Fibroblast of peridontal ligament (primary cell): Measurements from ENCODE around the gene GPI.
A peak's percentile ranks its signal among the peaks of the same experiment; 100 is the strongest.
"Not testable (repeated sequence)": the region's sequence is repeated elsewhere in the genome, so short reads cannot be mapped to it uniquely, and the experiment has no call there.

Experiments
- DNase-seq: peaks from one replicate; pipeline ENCODE4 v3.0.0-alpha.2; 2010; ENCODE audit errors: extremely low read depth

Gene GPI

GRCh38 chr19:34368338-34368737 lies 3.3 kb downstream of the GPI start:
- DNase-seq, result no peak

GRCh38 chr19:34369166-34369565 lies 4.2 kb downstream of the GPI start:
- not testable (repeated sequence) for DNase-seq

DNA sequence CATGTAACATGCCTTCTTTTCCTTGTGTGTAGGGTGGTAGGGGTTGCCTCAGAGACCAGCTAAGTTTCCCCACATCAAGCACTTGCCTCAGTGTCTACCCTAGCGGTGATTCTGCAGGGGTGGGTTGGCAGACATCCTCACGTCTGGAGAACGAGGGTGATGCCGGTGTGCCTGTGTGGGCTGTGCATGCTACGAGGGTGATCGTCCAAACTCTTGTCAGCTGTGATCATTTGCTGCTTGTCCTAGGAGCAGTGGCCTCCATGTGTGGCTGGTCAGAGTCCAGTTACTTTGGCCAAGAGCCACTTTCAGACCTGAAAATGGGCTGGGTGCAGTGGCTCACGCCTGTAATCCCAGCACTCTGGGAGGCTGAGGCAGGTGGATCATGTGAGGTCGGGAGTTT lies 5.1 kb downstream of the GPI start:
- DNase-seq, result no peak

DNA sequence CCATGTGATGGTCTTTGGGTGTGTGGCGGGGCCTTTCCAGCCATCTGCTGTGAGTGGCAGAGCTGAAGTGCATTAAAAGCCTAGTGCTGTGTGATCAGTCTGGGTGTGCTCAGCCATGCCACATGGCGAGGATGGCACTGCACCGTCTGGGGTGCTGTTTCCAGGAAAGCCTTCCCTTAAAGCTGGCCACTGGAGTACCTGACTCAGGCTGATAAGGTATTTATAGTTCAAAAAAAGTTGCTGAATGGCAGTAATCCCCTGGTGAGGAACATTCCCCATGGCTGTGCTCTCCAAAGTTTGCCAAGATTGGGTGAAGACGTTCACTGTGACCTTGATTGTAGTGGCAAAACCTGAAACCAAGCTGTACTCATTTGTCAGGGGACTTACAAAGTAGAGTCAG lies 6.0 kb downstream of the GPI start:
- no peak for DNase-seq

DNA sequence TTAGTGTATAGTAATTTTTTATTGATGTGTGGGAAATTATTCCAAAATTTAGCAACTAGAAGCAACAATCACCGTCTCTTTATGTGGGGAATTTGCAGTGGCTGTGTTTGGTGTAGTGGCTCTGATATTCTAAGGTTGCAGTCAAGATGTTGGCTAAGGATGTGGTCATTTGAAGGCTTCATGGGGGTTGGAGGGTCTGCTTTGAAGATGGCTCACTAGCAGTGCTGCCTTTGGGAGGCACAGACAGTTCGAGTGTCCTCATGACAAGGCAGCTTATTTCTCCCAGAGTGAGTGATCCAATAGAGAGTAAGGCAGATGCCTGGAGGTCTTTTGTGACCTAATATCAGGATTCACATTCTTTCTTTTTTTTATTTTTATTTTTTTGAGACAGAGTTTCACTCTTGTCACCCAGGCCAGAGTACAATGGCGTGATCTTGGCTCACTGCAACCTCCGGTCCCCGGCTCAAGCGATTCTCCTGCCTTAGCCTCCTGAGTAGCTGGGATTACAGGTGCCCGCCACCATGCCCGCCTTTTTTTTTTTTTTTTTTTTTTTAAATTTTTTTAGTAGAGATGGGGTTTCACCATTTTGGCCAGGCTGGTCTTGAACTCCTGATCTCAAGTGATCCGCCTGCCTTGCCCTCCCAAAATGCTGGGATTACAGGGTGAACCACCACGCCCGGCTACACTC lies 8.7 kb downstream of the GPI start:
- no peak for DNase-seq

GRCh38 chr19:34375598-34375997 lies 10.6 kb downstream of the GPI start:
- DNase-seq, result no peak

DNA sequence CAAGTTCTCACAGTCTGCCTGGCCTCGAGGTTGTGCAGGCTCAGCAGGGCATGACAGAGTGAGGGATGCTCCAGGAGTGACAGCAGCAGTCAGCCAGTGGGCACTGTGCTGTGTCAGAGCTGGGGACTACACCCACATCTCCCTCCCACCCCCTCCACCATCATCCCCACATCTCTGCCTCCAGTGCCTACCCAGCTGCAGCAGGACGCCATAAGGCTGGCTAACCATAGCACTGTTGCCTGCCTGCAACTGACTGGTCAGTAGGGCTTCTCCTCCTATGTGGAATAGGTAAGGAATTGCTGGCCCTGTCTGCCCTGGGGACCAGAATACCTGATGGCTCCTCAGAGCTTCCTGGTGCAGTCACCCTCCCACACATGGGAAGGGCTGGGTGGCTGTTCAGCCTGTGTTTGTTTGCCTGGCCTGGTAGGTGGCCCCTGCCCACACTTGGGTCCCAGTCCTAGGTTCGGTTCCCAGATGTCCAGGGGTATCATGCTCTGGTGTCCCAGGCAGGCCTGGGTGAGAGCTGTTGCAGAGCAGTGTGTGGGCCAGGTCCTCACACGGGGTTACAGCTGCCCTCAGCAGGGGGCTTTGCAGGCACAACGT lies 15.7 kb downstream of the GPI start:
- DNase-seq, result no peak

GRCh38 chr19:34381399-34382251 lies 16.6 kb downstream of the GPI start:
- no peak for DNase-seq

GRCh38 chr19:34382471-34382870 lies 17.5 kb downstream of the GPI start:
- no peak for DNase-seq

DNA sequence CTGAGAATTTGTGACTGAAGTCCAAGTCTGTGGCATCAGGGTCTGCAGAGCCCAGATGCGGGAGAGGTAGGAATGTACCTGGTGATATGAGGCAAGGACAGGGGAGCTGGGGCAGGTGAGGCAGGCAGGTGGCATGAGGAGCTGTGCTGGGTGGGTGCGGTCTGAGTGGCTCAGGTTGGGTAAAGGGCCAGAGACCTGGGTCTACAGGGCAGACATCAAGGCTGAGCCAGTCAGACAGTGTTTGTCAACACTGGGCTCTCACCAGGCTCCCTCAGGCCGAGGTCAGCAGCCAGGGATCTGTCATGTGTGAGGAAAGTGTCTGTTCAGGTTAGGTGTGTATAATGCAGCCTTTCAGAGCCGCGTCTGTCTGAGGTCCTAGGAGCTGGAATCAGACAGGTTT lies 18.6 kb downstream of the GPI start:
- no peak for DNase-seq

- DNase-seq, result no peak
Measured at GRCh38 chr19:34386645-34387445, 21.8 kb downstream of the GPI start.

- DNase-seq, result no peak
Measured at GRCh38 chr19:34387446-34387810, 22.4 kb downstream of the GPI start.

DNA sequence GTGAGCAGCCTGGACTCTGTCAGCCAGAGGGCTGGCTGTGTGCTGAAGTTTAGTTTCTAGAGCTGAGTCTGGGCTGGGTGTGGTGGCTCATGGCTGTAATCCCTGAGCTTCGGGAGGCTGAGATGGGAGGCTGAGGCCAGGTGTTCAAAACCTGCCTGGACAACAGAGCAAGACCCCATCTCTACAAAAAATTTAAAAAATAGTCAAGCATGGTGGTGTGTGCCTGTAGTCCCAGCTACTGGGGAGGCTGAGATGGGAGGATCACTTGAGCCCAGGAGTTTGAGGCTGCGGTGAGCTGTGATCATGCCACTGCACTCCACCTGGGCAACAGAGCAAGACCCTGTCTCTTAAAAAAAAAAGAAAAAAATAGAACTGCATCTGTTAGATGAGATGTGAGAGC lies 23.7 kb downstream of the GPI start:
- not testable (repeated sequence) for DNase-seq

DNA sequence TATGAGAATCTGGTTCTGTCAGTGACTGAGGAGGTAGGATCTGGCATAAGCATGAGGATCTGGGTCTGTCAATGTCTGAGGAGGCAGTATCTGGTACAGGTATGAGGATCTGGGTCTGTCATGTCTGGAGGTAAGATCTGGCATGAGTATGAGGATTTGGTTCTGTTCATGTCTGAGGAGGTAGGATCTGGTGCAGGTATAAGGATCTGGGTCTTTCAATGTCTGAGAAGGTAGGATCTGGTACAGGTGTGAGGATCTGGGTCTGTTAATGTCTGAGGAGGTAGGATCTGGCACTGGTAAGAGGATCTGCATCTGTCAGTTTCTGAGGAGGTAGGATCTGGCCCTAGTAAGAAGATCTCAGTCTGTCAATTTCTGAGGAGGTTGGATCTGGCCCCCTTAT lies 26.8 kb downstream of the GPI start:
- DNase-seq, result peak; percentile 5

DNA sequence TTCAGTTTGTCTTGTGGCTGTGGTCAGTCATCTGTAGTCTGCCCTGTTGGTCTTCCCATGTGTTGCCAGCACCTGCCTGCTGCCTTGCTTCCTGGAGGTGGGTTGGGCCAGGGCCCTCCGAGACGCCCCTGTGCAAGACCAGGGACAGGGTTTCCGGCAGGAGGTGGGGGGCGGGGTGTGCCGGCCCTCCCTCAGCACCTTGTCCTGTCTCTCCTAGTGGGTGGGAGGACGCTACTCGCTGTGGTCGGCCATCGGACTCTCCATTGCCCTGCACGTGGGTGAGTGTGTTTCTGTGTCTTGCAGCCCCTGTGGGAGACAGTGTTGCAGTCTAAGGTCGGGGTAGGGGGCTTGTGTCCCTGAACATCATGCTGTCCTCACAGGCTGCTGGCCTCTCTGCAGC lies 28.0 kb downstream of the GPI start:
- DNase-seq, result no peak

GRCh38 chr19:34393629-34394028 lies 28.6 kb downstream of the GPI start:
- no peak for DNase-seq

DNA sequence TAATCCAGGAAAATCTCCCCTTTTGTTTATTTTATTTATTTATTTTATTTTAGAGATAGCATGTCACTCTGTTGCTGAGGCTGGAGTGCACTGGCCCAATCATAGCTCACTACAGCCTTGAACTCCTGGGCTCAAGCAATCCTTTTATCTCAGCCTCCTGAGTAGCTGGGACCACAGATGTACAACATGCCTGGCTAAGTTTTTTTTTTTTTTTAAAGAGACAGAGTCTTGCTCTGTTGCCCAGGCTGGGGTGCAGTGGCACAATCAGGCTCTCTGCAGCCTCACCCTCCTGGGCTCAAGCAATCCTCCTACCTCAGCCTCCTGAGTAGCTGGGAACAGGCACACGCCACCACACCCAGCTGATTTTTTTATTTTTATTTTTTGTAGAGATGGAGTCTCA lies 32.9 kb downstream of the GPI start:
- no peak for DNase-seq

DNA sequence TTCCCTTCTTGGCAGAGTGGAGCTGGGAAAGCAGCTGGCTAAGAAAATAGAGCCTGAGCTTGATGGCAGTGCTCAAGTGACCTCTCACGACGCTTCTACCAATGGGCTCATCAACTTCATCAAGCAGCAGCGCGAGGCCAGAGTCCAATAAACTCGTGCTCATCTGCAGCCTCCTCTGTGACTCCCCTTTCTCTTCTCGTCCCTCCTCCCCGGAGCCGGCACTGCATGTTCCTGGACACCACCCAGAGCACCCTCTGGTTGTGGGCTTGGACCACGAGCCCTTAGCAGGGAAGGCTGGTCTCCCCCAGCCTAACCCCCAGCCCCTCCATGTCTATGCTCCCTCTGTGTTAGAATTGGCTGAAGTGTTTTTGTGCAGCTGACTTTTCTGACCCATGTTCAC lies 34.9 kb downstream of the GPI start:
- DNase-seq, result no peak

DNA sequence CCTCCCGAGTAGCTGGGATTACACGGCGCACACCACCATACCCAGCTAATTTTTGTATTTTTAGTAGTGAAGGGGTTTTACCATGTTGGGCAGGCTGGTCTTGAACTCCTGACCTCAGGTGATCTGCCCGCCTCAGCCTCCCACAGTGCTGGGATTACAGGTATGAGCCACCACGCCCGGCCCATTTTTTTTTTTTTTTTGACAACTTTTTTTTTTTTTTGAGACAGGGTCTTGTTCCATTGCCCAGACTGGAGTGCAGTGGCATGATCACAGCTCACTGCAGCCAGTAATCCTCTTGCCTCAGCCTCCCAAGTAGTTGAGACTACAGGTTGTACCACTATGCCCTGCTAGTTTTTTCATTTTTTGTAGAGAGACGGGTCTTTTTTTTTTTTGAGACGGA lies 35.8 kb downstream of the GPI start:
- DNase-seq, result not testable (repeated sequence)

DNA sequence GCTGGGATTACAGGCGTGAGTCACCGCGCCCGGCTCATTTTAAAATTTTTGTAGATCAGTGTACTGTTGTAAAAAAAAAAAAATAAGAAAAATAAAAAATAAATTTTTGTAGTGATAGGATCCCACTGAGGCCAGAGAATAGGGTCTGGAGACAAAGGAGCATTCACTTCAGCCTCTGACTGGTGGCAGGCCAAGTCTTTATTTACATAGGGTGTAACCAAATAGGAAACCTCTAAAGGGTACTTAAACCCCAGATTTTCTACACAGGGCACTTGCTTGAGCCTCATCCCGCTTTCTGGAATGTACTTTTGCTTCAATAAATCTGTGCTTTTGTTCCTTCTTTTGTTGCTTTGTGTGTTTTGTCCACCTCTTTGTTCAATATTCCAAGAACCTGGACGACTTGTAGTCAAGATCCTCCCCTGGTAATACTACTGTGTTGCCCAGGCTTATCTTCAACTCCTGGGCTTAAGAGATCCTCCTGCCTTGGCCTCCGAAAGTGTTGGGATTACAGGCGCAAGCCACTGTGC lies 37.1 kb downstream of the GPI start:
- no peak for DNase-seq

GRCh38 chr19:34403784-34404108 lies 38.8 kb downstream of the GPI start:
- DNase-seq, result no peak
